NCI-H1092 treated with DMSO at 0.1 percent for 48 hours (cell line): ENCODE results near the gene VSIG10L.

Source experiments
- DNase-seq: peaks from one replicate; lab custom pipeline; 2025; lab: John Stamatoyannopoulos, UW

VSIG10L gene

DNA sequence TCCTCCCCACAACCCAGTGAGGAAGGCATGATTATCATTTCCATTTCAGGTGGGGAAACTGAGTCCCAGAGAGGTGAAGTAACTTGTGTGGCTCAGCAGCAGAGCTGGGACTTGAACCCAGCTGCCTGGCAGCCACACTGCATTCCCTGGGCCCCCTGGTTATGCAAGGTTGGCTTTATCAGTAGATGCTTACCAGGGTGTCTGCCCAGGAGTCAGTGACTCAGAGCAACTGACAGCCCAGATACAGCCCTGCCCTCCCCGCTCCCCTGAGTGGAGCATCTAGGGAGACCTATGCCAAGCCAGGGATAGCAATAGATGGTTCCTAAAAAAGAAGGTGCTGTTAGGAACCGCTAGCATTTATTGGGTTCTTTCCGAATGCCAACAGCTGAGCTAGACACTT, 24.6 kb downstream of the VSIG10L start:
- DNase-seq, result no peak

DNA sequence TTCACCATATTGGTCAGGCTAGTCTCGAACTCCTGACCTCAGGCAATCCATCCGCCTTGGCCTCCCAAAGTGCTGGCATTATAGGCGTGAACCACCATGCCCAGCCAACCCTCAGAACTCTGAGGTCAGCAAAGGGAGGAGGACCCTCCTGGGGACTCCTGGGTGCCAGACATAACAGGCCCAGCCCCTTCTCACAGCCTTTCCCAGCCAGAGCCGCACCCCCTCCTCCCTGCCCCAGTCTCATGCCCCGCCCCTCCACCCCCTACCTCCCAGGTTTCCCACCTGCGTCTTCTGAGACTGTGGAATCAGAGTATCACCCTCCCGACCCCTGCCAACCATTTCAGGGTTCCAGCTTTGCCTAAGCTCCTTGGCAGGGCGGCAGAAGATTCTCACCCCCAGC, 25.3 kb downstream of the VSIG10L start:
- no peak for DNase-seq

DNA sequence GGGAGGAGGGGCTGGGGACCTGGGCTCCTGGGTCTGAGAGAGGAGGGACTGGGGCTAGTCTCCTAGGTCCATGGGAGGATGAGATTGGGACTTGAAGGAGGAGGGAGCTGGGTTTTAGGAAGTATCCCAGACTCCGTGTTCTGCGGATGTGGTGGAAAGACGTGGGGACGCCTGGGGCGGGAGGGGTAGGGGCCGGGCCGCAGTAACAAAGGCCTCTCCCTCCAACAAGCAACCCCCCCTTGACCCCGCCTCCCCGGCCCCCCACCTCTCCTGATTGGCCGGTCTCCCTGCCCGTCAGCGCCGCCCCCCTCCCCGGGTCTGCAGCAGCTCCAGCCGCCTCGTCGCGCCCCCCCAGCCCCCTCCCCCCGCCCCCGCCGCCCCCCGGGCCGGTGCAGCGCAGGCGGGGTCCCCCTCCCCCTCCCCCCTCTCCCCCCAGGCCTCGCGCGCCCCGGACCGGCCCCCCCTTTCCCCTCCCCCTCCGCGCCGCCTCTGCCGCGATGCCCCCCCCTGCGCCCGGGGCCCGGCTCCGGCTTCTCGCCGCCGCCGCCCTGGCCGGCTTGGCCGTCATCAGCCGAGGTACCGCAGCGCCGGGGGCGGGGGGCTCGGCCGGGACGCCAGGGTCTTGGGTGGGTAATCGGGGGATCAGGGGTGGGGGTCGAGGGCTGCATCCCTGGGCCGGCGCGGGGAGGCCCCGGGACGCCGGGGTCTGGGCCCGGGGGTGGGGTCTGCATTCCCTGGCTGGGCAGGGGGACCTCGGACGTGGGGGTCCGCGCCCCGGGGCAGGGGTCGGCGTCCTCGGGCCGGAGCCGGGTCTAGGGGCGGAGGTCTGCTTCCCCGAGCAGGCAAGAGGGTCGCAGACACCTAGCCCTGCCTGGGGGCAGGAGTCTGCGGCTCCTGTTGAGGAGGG, 30.3 kb downstream of the VSIG10L start, which contains the start of gene IGLON5:
Gene IGLON5, plus strand, starts transcription at position 294 of the 907 bp plus-strand sequence. Its CDS starts 204 bp downstream, at position 498.
- no peak for DNase-seq

DNA sequence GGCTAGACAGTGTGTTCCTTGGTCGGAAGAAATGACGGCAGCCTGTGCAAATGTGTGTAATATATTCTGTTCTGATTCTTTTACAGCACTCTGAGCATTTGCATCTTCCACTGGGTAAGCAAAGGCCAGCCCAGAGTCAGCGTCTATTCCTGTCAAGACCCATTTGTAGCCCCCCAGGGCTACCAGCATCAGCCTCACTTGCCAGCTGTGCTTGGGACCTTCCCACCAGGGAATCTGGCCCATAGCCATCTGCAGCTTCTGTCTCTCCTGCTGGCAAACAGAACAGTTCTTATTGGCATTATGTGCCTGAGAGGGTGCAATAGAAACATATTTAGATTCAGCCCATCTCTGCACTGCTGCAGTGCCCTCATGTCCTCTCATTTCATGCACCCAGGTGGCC, 36.5 kb downstream of the VSIG10L start:
- no peak for DNase-seq

DNA sequence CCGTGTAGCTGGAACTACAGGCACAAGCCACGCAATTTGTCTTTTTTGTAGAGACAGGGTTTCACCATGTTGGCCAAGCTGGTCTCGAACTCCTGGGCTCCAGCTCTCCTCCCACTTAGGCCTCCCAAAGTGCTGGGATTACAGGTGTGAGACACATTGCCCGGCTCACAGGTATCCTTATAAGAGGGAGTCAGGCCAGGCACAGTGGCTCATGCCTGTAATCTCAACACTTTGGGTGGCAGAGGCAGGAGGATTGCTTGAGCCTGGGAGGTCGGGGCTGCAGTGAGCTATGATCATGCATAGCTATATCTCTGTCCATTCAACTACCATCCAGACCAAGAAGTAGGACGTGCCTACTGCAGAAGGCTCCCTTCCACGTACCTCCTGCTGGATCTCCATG, 40.7 kb downstream of the VSIG10L start:
- DNase-seq, result no peak

DNA sequence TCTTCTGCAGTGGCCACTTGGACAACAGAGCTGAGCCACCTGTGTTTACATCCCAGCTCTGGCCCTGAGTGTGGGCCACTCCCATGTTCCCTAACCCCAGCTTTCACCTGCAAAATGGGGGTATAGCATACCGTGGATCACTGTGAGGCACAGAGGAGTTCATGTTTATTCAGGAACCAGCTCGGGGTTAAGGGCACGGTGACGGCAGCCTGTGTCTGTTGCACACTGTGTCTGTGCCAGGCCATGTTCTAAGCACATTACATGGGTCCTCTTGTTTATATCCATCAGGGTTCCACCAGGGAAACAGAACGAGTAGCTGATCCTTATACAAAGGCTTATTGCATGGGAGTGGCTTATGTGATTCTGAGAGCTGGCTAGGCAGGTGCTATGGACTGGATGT, 44.5 kb downstream of the VSIG10L start:
- no peak for DNase-seq

DNA sequence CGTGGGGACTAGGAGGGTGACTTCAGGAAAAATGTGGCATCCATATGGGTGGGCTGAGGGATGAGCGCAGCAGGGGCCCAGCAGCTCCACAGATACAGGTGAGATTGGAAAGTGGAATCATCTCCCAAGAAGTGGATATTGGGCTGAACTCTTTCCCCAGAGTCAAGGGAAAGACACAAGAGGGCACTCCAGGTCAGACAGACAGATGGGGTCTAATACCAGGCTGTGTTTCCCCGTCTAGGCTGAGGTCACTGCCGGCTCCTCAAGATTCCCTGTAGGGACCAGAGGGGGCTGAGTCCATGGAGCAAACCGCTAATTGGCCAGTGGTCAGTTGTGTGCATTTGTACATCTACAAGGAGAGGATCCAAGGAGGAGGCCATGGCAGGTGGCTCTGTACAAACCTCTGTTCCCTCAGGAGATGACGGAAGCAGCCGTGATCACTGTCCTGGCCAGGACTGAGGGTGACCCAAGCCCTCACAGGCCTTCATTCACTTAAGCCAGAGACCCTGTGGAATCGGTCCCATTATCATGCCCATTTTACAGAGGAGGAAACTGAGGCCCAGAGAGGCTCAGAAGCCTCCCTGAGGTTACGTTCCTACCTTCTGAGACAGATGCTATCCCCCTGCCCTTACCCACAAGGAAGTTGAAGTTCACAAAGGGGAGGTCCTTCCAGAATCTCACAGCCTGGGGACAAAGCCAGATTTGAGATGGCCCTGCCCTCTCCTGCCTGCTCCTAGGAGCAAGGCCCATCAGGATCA, 45.4 kb downstream of the VSIG10L start:
- no peak for DNase-seq

DNA sequence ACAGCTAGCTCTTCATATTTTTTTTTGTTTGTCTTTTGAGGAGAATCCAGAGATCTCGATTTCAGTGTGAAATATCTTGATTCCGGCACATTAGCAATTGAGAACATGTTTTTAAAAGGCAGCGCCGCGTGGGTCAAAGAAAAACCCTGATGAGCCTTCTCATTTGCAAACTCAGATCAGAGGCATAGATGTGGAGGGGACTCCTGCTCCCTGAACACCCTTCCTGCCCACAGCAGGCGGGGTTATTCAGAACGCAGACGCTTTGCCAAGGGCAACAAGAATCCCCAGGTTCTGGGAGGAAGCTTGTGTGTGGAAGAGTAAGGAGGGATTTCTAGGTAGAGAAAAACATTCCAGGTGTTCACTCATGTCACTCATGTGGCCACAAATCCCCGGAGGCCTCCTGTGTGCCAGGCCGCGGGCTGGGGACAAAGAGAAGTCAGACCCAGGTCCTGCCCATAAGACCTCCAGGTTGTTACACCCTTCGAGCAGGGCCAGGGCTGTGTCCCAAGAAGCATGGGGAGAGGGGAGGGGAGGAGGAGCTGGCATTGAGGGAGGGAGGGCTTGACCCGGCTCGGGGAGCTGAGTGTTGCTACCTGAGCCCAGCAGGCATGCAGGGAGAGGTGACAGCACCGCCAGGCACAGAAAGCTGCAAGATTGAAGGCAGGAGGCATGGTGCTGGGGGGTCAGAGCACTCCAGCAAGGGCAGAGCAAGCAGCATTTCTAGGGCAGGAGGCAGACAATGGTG, 46.4 kb downstream of the VSIG10L start:
- no peak for DNase-seq

DNA sequence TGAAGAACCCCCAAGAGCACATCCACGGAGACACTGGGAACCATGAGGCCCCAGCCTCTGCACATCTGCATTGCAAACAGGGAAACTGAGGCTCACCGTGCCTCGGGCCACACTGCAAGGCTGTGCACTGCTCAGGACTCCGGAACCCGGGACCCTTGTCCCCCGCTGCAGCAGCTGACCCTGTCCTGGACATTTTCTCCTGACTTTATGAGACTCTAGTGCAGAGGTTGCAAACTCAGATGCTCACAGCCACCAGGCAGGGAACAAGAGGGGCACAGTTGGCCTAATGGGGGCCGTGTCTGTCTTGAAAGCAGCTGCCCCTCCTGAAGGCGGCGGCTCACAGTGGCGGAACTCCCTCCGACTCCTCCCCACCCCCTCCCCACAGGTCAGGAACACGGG, 47.0 kb downstream of the VSIG10L start:
- DNase-seq, result no peak

DNA sequence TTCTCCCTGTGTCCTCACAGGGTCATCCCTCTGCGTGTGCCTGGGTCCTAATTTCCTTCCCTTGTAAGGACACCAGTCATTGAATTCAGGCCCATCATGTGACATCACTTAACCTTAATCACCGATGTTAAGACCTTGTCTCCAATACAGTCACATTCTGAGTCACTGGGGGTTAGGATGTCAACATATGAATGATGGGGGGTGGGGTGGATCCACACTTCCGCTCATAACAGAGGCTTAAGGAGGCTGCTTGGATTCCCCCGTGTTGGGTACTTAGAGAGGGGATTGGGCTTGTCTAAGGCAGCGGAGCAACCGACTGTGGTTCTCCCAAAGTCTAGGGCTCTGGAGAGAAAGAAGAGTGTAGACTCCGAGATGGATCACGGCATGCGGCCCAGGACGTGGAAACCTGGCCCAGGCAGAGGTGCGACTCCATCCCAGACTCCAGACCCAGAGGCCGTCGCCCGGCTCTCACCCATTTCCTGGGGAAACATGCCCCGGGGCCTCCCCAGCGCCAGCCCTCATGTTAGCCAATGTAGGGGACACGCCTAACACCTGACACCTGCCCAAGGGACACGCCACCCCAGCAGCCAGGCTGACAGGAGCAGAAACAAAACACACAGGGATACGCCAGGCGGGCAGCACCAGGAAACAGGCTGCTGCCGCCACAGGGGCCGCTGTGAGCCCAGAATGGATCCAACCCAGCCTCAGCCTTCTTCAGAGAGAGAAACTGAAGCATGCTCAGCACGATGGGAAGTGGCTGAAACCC, 47.5 kb downstream of the VSIG10L start:
- DNase-seq, result no peak

DNA sequence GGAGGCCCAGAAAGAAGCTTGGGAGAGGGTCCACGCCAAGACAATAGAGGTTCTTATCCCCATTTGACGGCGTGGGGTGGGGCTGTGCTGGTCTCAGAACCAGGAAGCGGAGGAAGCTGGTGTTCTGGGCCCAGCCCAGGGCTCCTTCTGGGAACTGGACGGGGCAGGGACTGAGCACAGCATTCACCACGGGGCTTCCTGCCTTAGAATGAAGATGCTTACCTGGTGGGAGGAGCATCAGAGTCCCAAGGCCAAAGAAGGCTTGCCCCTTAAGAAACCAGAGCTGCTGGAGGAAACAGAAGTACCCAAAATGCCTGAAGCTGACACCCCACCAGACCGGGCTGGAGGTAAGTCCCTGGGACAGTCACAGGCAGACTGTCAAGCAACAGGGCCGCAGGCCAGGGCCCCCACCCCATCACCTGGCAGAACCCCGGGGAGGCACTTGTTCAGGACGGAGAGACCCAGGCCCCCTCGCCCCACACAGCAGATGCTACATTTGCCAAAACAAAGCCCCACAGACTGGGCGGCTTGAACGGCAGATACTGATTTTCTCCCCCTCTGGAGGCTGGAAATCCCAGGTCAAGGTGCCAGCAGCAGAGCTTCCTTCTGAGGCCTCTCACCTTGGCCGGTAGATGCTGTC, 48.2 kb downstream of the VSIG10L start:
- DNase-seq, result no peak

DNA sequence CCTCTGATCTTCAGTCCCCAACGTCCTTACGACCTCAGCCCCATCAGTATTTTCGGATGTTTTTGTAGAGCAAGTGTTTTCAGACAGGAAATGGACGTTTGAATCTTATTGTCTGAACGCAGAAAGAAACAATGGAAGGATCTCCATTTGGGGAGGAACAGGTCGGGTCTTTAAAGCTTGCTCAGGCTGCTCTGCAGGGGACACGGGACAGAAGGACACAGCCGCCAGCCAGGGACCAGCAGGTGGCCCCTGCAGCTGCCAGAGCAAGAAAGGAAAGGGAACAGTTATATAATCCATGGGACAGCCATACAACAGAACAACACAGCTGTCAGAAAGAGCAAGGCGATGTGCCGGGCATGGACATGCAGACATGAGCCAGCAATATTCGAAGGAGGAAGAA, 49.0 kb downstream of the VSIG10L start:
- DNase-seq, result no peak

DNA sequence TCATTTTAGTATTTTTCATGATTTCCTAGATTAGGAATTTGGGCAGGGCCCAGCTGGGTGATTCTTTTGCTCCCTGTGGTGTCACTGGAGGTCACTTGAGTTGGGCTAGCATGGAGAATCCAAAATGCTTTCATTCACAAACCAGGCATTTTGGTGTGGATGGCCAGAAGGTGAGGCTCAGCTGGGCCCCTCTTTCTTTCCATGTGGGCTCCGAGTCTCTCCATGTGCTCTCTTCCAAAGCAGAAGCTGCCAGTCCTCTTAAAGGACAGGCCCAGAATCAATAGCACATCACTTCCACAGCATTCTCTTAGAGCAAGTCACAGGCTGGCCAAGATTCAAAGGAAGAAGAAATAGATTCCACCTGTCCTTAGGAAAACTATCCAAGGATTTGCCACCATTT, 52.3 kb downstream of the VSIG10L start:
- DNase-seq, result no peak

DNA sequence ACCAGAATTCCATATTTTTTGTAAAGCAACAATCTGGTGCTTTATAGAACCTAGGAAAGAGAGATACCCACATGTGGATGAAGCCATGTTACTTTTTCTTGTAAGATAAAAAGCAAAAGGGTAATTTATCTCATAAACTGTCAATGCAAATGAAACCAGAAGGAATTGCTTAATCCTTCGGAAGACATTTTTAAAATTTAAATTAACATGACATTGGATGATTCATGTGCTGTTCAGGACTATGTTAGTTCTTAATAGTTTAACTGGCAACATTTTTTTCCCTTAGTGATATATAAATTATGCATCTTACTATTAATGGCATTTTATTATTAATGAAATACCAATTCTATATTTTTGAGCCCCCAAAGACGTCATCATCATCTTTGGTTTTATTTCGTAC, 56.3 kb downstream of the VSIG10L start:
- no peak for DNase-seq

DNA sequence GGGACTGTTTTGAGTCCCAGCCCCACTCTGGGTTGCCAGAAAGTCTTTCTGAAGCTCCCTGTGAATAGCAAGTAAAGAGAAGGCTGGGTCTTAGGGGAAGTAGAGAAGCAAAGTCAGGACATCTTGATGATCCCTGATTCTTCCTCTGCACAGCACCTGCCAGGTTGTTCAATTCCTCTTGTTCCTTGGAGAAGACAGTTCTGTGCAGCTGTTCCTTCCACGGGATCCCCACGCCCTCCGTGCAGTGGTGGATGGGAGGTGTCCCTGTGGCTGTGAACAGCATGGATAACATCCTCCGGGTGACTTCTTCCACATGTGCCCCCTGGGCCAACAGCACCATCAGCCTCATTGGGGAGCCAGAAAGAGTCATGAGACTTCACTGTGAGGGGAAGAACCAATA, 59.6 kb downstream of the VSIG10L start:
- no peak for DNase-seq
